GM23338 (cell line): ENCODE results near the gene RSBN1L. TPM values are rescaled to one million over a fixed set of nuclear protein-coding genes. Genes with fewer than 3 reads are reported as not detected.

Experiments
- ATAC-seq: fragments of 200-7000 bp; cut with Tn5 transposase; 3 replicates; pipeline ENCODE4 v1.9.1; 2020
- DNase-seq: peaks from one replicate; pipeline ENCODE4 v3.0.0-alpha.2; 2015; ENCODE audit warnings: low spot score
- H2AFZ ChIP-seq: fragments of 200-600 bp; sonication (generic); 2 replicates; pipeline ENCODE4 v1.8.0; 2016; ENCODE audit warnings: antibody characterized with exemption, mild to moderate bottlenecking, moderate library complexity
- H3F3A ChIP-seq: fragments of 200-600 bp; sonication (generic); replicated peaks from 2 replicates; pipeline ENCODE4 v1.8.0; 2017; ENCODE audit warnings: antibody characterized with exemption, mixed run types, low read depth
- H3K27ac ChIP-seq: fragments of 200-600 bp; sonication (generic); 2 replicates; pipeline ENCODE4 v1.6.1; 2016; ENCODE audit warnings: low read depth
- H3K27me3 ChIP-seq: fragments of 200-600 bp; sonication (generic); 2 replicates; pipeline ENCODE4 v1.8.0; 2016; ENCODE audit warnings: mild to moderate bottlenecking, mixed run types, moderate library complexity; ENCODE audit not compliant: insufficient read depth
- H3K36me3 ChIP-seq: fragments of 200-600 bp; sonication (generic); 2 replicates; pipeline ENCODE4 v1.8.0; 2016; ENCODE audit warnings: mild to moderate bottlenecking; ENCODE audit not compliant: insufficient read depth
- H3K4me1 ChIP-seq: fragments of 200-600 bp; sonication (generic); 2 replicates; pipeline ENCODE4 v1.8.0; 2016; ENCODE audit warnings: mild to moderate bottlenecking, moderate library complexity; ENCODE audit not compliant: insufficient read depth
- H3K4me2 ChIP-seq: fragments of 200-600 bp; sonication (generic); 2 replicates; pipeline ENCODE4 v1.7.1; 2017; ENCODE audit warnings: mixed run types
- H3K4me3 ChIP-seq: fragments of 200-600 bp; sonication (generic); 2 replicates; pipeline ENCODE4 v1.6.1; 2016; ENCODE audit warnings: mixed run types
- H3K79me2 ChIP-seq: fragments of 200-600 bp; sonication (generic); replicated peaks from 2 replicates; pipeline ENCODE4 v1.8.0; 2017; ENCODE audit warnings: mild to moderate bottlenecking; ENCODE audit not compliant: insufficient read depth
- H3K9me2 ChIP-seq: fragments of 200-600 bp; sonication (generic); 2 replicates; pipeline ENCODE4 v1.8.0; 2017; ENCODE audit not compliant: insufficient read depth
- H4K20me1 ChIP-seq: fragments of 200-600 bp; sonication (generic); replicated peaks from 2 replicates; pipeline ENCODE4 v1.8.0; 2017; ENCODE audit warnings: mild to moderate bottlenecking; ENCODE audit not compliant: insufficient read depth
- H3K27ac Mint-ChIP-seq: 2 replicates; pipeline ENCODE4 v1.8.0; 2020; ENCODE audit warnings: inconsistent platforms, mild to moderate bottlenecking, moderate library complexity, mixed read lengths
- H3K27me3 Mint-ChIP-seq: 3 replicates; pipeline ENCODE4 v1.8.0; 2022; ENCODE audit warnings: low read depth, mild to moderate bottlenecking, moderate library complexity, mixed read lengths, inconsistent platforms; ENCODE audit not compliant: insufficient read depth, poor library complexity
- H3K36me3 Mint-ChIP-seq: 3 replicates; pipeline ENCODE4 v1.8.0; 2021; ENCODE audit warnings: low read depth, mild to moderate bottlenecking, inconsistent platforms, moderate library complexity, mixed read lengths
- H3K4me1 Mint-ChIP-seq: 3 replicates; pipeline ENCODE4 v1.8.0; 2020; ENCODE audit warnings: mild to moderate bottlenecking, inconsistent platforms, mixed read lengths
- H3K4me3 Mint-ChIP-seq: 3 replicates; pipeline ENCODE4 v1.8.0; 2021; ENCODE audit warnings: moderate library complexity, mild to moderate bottlenecking, inconsistent platforms, mixed read lengths
- H3K9me3 Mint-ChIP-seq: 3 replicates; pipeline ENCODE4 v1.8.0; 2020; ENCODE audit warnings: moderate library complexity, mild to moderate bottlenecking, inconsistent platforms, mixed read lengths
- CREB1 ChIP-seq: fragments of 250-450 bp; sonication (Bioruptor Pico); IDR thresholded peaks from 2 replicates; pipeline ENCODE4 v1.5.0; 2020; ENCODE audit warnings: low read depth, mild to moderate bottlenecking, moderate library complexity
- ETS1 ChIP-seq: IDR thresholded peaks from 2 replicates; pipeline ENCODE4 v1.6.1; 2016; ENCODE audit warnings: antibody characterized with exemption
- EZH2 ChIP-seq: fragments of 200-600 bp; sonication (generic); IDR thresholded peaks from one replicate; pipeline ENCODE4 v1.8.0; 2017; ENCODE audit warnings: antibody characterized with exemption, mild to moderate bottlenecking, low read depth; ENCODE audit not compliant: unreplicated experiment
- EZH2phosphoT487 ChIP-seq: fragments of 200-600 bp; sonication (generic); IDR thresholded peaks from one replicate; pipeline ENCODE4 v1.8.1; 2018; ENCODE audit warnings: antibody characterized with exemption; ENCODE audit not compliant: unreplicated experiment
- JUNB ChIP-seq: IDR thresholded peaks from one replicate; pipeline ENCODE4 v1.6.1; 2016; ENCODE audit warnings: antibody characterized with exemption; ENCODE audit not compliant: unreplicated experiment
- NANOG ChIP-seq: IDR thresholded peaks from 2 replicates; pipeline ENCODE4 v1.6.1; 2016; ENCODE audit warnings: antibody characterized with exemption, borderline replicate concordance
- POLR2AphosphoS5 ChIP-seq: IDR thresholded peaks from 2 replicates; pipeline ENCODE4 v1.6.1; 2016; ENCODE audit warnings: antibody characterized with exemption, low read depth
- STAT1 ChIP-seq: IDR thresholded peaks from one replicate; pipeline ENCODE4 v1.6.1; 2016; ENCODE audit warnings: antibody characterized with exemption; ENCODE audit not compliant: unreplicated experiment
- ZNF114 ChIP-seq: fragments of 250-450 bp; sonication (Bioruptor Pico); IDR thresholded peaks from 2 replicates; pipeline ENCODE4 v1.5.0; 2020; ENCODE audit warnings: mild to moderate bottlenecking, moderate library complexity
- ZNF331 ChIP-seq: fragments of 250-450 bp; sonication (Bioruptor Pico); IDR thresholded peaks from 2 replicates; pipeline ENCODE4 v1.5.0; 2020; ENCODE audit warnings: low read depth, mild to moderate bottlenecking, moderate library complexity
- ZNF462 ChIP-seq: fragments of 250-450 bp; sonication (Bioruptor Pico); IDR thresholded peaks from 2 replicates; pipeline ENCODE4 v1.5.0; 2020; ENCODE audit warnings: mild to moderate bottlenecking, moderate library complexity
- polyA plus RNA-seq: library from polyadenylated mRNA; unstranded; fragments of >200 nt; fragmentation: Nextera tagmentation; extraction: Ambion mirVana; gene quantifications from 2 replicates; pipeline ENCODE4 v1.2.1, GENCODE V29; 2016
- total RNA-seq: library from RNA; depleted of rRNA; stranded (reverse); fragments of >200 nt; shearing (Covaris generic); gene quantifications from 2 replicates; pipeline ENCODE4 v1.2.3, GENCODE V29; 2014
- TF ChIP-seq, protein P1 (sequence below), 2 experiments: fragments of 200-600 bp in 1 of 2; sonication (generic) in 1 of 2; conservative IDR thresholded peaks; 2 replicates each; pipeline versions ENCODE4 v1.5.1 to v1.6.1; 2016 to 2017; ENCODE audit warnings: antibody characterized with exemption in 2 of 2, low read depth in 2 of 2, mild to moderate bottlenecking in 2 of 2, moderate library complexity in 1 of 2
- TF ChIP-seq, protein P2 (sequence below): IDR thresholded peaks from one replicate; pipeline ENCODE4 v1.6.1; 2018; ENCODE audit warnings: antibody characterized with exemption; ENCODE audit not compliant: unreplicated experiment

RSBN1L gene
- total and polyA plus RNA-seq, 2 experiments from 2014 or later, result 9.7 to 19.7 TPM

GRCh38 chr7:77825131-77825530, 128.9 kb downstream of the RSBN1L start:
- Histone ChIP-seq H3K9me2 (no peaks in the 10 kb centered on the region), H3K4me3 (no peak overlapping the region), H3K27ac (no peak overlapping the region), H3F3A (no peaks in the 10 kb centered on the region), H3K36me3 (peaks cover 4% of the 10 kb centered on the region), H3K4me1 (no peaks in the 10 kb centered on the region; the same call in 1 of the 2 replicates), H3K27me3 (no peaks in the 10 kb centered on the region), H3K4me2 (no peak overlapping the region), H3K79me2 (peaks cover 31% of the 10 kb centered on the region), H4K20me1 (no peaks in the 10 kb centered on the region), H2AFZ (no peak overlapping the region)
- peaks cover 32% of the 10 kb centered on the region for H3K9me3 Mint-ChIP-seq
- DNase-seq (no peak), ATAC-seq (no peak)
- H3K27me3 Mint-ChIP-seq, result peaks cover 4% of the 10 kb centered on the region
- H3K4me3 Mint-ChIP-seq, result no peak overlapping the region
- H3K36me3 Mint-ChIP-seq, result peaks cover 24% of the 10 kb centered on the region
- TF ChIP-seq, protein P1, sequence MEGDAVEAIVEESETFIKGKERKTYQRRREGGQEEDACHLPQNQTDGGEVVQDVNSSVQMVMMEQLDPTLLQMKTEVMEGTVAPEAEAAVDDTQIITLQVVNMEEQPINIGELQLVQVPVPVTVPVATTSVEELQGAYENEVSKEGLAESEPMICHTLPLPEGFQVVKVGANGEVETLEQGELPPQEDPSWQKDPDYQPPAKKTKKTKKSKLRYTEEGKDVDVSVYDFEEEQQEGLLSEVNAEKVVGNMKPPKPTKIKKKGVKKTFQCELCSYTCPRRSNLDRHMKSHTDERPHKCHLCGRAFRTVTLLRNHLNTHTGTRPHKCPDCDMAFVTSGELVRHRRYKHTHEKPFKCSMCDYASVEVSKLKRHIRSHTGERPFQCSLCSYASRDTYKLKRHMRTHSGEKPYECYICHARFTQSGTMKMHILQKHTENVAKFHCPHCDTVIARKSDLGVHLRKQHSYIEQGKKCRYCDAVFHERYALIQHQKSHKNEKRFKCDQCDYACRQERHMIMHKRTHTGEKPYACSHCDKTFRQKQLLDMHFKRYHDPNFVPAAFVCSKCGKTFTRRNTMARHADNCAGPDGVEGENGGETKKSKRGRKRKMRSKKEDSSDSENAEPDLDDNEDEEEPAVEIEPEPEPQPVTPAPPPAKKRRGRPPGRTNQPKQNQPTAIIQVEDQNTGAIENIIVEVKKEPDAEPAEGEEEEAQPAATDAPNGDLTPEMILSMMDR (conservative IDR thresholded peaks at IDR 0.05; ENCODE audit: low read depth in 2 of 2), result no peak
- TF ChIP-seq, protein P2, sequence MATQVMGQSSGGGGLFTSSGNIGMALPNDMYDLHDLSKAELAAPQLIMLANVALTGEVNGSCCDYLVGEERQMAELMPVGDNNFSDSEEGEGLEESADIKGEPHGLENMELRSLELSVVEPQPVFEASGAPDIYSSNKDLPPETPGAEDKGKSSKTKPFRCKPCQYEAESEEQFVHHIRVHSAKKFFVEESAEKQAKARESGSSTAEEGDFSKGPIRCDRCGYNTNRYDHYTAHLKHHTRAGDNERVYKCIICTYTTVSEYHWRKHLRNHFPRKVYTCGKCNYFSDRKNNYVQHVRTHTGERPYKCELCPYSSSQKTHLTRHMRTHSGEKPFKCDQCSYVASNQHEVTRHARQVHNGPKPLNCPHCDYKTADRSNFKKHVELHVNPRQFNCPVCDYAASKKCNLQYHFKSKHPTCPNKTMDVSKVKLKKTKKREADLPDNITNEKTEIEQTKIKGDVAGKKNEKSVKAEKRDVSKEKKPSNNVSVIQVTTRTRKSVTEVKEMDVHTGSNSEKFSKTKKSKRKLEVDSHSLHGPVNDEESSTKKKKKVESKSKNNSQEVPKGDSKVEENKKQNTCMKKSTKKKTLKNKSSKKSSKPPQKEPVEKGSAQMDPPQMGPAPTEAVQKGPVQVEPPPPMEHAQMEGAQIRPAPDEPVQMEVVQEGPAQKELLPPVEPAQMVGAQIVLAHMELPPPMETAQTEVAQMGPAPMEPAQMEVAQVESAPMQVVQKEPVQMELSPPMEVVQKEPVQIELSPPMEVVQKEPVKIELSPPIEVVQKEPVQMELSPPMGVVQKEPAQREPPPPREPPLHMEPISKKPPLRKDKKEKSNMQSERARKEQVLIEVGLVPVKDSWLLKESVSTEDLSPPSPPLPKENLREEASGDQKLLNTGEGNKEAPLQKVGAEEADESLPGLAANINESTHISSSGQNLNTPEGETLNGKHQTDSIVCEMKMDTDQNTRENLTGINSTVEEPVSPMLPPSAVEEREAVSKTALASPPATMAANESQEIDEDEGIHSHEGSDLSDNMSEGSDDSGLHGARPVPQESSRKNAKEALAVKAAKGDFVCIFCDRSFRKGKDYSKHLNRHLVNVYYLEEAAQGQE, result no peak
- no peak for TF ChIP-seq STAT1
- no peak for TF ChIP-seq CREB1 (CRISPR knock-in tag)
- TF ChIP-seq ZNF331 (CRISPR knock-in tag), result no peak
- no peak for TF ChIP-seq ZNF114 (CRISPR knock-in tag)
- no peak for TF ChIP-seq POLR2AphosphoS5
- TF ChIP-seq ETS1, result no peak
- TF ChIP-seq EZH2, result no peak
- no peak for TF ChIP-seq ZNF462
- no peak for TF ChIP-seq EZH2phosphoT487
- no peak for TF ChIP-seq JUNB
- TF ChIP-seq NANOG, result no peak
- H3K27ac Mint-ChIP-seq, result no peak overlapping the region
- no peaks in the 10 kb centered on the region for H3K4me1 Mint-ChIP-seq
